GM21619 (cell line): ENCODE data around the gene SLC8A1.

Experiments
- ATAC-seq: cut with Tn5 transposase; IDR thresholded peaks from one replicate; pipeline ENCODE4 v1.9.1; 2021; ENCODE audit not compliant: unreplicated experiment

Gene SLC8A1

DNA sequence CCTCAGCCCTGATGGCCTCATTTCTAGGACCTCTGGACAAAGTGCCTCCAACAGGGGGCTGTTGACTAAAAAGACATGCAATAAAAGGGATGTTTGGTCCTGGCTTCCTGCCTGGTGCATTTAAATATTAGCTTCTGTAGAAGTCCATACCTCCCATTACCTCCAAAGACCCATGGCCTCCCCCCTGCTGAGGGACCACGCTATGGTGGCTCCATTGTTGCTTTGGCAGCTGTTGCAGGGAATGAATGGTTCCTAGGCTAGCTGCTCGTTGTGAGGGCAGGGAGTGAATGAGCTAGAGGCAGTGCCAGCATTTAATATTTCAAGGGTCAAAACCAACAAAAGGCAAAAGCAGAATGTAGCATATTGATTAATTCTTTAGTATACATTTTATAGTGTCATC, 285.9 kb downstream of the SLC8A1 start:
- ATAC-seq, result no peak

DNA sequence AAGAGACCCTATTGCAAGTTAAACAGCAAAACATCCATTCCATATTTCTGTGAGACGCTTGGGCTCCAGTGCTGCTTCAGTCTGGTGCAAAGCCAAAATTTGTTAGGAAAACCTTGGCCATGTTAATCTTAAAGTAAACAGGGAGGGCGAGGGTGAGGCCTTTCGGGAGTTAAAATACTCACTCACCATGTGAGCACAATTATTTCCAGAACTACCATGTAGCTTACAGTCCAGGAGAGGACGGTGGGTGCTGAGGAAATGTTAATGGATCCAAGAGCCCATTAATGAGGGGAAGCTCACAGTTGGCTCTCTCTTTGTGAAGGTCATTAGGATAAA, 286.4 kb downstream of the SLC8A1 start:
- no peak for ATAC-seq

DNA sequence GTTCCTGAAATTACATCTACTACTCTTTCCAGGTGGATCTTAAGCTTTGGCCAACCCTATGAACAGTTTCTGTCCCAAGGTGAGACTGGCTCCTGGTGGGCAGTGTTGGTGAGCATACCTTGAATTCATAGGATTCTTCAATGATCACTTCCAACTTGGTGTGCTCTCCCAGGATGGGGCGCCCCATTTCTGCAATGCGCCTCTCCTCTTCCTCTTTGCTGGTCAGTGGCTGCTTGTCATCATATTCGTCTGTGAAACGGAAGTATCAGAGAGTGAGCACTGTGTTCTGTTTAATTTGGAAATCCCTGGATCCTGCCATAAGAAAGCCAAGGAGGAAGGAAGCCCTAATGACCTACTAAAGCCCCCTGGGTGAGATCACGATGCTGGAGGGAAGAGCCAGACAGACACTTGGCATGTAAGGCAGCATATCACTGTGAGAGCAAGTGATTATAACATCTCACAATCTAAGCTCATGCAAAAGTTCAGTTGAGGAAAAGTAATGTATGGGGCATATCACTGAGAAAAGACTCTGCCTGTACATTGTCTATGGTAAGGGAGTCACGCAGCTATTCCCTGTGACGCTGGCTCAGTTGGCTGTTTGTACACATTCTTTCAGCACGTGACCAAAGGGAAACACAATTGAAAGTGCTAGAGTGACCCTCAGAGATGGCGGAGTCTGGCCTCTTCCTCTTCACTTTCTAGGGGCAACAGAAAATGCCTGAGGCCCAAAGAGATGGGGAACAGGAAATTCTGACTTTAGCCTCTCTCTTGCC, 287.0 kb downstream of the SLC8A1 start:
- no peak for ATAC-seq

DNA sequence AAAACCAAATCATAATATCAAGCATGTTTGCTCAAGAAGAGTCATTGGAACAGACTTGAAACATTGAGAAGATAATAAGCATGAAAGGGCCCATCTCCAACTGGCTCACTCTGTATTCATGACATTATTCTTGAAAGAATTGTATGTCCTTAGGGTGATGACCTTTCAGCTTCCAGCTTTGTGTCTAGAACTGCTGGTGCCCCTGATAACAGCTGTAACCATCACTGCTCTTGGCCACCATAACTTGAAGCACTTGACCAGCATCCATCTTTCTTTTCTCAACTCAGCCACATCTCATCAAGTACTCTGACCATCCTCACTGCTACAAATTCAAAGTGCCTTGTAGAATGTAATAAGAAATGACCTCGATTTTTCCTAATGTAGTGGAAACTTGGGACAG, 289.9 kb downstream of the SLC8A1 start:
- ATAC-seq, result no peak

DNA sequence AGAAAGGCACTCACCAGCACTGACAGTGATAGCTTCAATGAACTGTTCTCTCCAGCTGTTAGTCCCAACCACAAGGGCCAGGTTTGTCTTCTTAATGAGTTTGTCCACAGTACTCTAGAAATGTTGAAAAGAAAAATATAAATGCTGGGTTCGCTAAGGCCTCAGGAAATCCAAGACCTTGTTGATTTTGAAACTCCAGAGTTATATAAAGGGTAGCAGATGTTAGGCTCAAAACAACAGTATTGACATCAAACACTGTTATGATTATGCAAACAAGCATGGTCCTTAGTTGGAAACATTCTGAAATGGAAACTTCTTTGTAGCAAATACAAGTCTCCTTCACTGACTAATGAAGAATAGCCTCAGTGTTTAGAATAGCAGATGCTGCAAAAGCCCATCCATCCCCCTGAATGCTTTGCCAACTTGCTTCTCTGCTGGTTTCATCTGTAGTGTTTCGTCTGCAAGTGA, 291.1 kb downstream of the SLC8A1 start:
- ATAC-seq, result no peak

DNA sequence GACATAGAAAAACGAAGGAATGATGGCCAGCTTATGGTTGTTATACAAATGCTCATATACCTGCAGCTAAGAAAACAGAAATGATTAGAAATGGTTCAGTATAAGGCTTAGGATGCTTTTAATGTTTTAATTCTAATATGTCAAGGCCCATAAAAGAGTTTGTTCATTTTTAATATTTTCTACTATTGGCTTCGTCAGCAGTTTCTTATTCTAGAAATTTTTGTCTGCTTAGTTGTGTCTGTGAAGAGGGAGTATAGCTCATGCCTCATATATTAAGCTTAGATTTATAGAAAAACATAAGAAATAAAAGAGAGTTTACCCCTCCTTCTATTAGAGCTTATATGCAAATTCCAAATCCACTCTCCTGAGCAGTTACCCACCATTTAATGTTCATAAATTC, 292.6 kb downstream of the SLC8A1 start:
- no peak for ATAC-seq

DNA sequence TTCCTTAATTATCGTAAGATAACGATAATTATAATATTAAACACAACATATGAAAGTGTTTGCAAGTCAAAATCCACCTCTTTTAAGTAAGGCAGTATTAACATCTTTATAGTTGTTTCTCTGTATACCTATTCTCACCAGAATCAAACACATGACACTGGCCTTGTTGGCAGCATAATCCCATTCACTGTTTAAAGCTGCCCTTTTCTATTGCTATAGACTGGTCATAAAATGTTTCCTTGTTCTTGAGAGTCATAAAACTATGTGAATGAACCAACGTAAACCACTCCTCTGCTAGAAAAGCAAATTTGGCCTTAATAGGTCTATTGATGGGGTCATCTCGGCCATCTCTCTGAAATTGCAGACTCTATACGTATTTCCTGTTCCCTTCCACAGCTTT, 293.1 kb downstream of the SLC8A1 start:
- ATAC-seq, result no peak

DNA sequence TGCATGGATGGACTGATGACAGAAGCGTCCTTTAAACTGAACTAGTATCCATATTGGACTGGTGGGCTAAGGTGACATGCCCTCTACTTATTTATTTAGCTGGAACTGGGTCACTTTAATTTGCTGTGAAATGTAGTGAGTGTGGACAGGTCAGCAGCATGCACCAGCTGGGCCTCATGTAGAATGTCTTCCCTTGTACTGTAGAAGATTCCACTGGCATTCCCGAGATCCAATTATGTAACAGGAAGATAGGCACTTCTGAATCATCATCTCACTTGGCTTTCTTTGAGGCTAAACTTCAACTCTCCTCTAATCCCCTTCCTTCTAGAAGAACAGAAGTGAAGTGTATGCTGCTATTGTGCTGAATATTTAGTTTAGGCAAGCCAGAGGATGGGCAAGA, 296.2 kb downstream of the SLC8A1 start:
- ATAC-seq, result no peak

DNA sequence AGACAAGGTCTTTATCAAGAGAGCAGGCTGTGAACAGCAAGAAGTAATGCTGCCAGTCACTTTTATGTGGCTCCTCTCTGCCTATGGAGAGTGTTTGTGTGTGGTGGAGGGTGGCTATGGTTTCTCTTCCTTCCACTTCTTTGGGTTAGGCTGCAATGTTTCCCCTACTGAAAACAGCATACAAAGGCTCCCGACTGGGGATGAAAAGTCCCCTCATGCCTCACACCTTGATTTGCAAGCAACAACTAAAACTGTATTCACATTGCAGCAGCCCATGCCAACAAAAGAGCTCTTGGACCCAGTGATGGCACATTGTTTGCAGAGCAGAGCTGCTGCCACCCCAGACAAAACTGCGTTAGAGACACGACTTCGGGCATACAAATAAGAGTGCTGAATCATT, 301.6 kb downstream of the SLC8A1 start:
- no peak for ATAC-seq

DNA sequence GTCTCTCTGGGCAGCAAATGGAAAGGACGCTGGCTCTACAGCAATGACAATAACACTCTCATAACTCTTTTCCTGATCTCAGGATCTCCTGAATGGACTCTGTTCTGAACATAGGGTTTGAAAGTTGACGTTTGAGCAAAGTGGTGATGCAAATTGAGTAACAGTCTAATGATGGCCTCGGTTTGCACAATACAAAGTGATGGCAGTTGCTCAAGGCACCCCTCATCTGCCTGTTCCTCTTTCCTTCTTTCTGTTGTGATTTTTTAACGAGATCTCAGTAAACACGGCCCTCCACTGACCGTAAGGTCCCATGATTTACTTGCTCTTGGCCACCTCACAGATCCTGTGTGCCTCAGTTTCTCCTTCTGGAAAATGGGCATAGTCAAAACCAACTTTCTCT, 303.6 kb downstream of the SLC8A1 start:
- ATAC-seq, result no peak

DNA sequence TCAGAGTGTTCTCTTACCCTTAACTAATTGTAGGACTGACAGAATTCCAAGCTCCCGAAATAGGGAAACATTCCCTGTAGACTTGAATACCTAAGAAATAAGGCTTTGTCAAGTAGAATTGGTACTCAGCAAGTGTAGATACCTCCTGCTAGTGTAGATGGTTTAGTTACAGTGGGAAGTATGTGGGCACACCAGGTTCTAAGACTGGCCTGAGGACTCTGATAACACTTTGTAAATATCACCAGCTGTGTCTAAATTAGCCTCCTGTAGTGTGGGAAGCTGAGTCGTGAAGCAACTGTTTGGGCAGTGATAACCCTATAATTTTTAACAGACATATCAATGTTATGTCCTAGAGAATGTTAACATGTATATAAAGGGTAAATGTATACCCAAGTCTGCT, 304.5 kb downstream of the SLC8A1 start:
- ATAC-seq, result no peak

DNA sequence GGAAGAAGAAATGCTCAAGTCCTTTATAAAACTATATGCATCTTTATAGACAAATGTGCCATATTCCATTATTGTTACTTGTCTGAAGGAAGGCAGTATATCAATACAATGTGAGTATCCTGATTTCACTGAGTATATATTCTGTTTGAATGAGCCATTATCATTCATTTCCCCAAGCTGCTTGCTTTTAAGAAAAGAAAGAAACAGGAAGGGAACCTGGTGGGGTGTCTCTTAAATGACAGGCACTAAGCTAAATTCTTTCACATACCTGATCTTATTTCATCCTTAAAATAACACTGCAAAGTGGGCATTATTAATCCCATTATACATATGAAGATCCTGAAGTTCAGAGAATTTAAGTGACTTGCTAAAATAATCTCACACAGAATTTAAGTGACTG, 307.9 kb downstream of the SLC8A1 start:
- ATAC-seq, result no peak

DNA sequence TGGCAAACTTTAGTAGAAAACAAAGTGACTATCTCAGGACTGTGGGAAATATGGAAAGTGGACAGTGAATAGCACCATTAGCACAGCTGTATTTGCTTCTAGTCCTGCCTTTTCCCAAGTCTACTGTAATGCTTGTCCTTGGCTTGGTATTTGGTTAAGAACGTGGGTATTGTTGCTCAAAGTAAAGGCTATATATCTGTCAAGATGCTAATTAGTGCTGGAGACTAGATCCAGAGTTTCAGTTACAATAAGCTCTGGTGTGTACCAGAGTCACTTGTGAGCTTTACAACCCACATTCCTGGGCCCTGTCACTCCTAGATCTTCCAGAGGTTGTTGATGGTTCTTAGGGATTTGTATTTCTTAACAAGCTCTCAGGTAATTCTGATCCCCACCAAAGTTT, 313.6 kb downstream of the SLC8A1 start:
- ATAC-seq, result no peak

DNA sequence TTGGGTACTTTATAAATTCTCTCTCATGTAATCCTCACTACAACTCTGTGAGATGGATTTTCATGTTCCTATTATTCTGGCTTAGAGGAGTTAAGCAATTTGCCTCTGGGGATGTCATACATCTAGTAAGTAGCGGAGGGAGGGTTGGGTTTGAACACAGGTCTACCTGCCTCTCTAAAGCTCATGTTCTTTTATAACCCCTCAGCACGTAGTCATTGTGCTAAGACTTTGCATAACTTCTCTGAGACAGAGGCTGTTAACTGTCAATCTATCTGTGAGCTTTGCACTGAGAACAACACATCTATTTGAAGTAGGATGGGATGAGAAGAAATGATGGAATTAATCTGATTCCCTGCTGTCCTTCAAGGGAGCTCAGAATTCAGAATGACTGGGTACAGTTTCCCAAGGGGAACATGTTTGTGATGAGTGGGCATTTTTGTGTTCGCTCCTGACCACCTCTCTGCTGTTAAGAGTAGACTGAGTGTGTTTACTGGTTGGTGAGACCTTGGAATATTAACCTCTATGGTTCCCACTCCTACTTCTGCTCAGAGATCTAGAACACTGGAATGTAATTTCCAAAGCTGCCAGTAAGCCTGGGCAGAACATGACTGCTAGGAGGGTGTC, 320.7 kb downstream of the SLC8A1 start:
- ATAC-seq, result no peak

DNA sequence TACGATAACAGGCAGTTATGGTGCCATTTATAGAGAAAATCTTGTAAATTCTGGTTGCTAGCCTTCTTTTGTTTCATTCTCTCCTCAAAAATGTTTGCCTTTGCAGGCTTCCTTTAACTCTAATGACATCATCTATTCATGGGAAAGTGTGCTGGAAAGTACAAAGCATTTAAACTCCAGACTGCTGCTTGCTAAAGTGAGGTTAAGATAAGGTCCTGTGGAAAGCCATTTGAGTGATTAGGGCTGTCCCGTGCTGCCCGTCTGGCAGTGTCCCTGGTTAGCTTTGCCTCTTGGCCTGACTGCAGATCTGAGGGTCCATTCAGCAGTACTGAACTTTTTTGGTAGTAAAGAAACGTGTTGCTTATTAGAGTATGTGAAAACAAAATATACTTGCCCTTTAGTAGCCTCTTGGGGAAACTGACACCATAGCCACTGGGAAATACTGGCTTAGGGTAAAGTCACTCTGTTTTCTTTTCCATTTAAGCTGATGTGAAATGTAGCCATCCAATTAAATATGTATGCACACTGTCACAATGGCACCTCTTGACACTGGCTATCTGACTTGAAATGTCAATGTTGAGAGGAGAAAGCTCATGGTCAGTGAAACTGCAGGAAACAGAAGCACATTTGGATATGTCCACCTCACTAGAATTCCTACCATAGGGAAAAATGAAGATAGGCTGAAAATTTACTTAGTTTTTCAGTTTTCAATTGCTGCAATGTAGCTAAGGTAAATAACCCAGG, 321.5 kb downstream of the SLC8A1 start:
- ATAC-seq, result no peak

DNA sequence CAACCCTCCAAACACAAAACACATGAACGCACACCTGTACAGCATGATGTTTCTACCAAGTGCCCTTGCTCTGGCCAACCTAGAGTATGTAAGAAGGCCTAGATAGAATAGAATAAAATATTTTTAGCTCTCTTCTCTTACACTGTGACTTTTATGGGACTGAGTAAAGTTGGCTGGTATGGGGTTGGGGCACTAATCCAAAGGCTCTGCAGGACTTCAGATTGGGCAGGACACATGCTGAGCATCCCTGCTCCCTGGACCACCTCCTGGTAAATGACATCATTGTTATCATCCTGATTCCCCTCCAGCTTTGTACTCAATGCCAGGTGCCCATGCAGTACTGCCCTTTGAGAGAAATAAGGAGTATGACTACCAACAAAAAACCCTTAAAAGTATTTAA, 322.2 kb downstream of the SLC8A1 start:
- ATAC-seq, result no peak

DNA sequence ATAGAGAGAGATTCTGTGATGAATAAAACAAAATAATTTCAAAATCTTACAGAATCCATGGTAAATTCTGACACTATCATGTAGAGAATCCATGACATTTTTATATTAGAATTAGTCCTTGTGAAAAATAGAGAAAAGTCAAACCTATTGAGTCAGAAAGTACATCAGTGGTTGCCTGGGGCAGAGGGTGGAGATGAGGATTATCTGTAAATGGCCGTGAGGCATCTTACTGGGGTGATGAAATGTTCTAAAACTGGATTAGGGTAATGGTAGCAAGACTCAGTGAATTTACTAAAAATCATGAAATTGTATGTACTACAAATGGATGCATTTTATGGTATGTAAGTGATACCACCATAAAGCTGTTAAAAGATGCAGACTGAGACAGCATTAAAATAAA, 323.1 kb downstream of the SLC8A1 start:
- ATAC-seq, result no peak

DNA sequence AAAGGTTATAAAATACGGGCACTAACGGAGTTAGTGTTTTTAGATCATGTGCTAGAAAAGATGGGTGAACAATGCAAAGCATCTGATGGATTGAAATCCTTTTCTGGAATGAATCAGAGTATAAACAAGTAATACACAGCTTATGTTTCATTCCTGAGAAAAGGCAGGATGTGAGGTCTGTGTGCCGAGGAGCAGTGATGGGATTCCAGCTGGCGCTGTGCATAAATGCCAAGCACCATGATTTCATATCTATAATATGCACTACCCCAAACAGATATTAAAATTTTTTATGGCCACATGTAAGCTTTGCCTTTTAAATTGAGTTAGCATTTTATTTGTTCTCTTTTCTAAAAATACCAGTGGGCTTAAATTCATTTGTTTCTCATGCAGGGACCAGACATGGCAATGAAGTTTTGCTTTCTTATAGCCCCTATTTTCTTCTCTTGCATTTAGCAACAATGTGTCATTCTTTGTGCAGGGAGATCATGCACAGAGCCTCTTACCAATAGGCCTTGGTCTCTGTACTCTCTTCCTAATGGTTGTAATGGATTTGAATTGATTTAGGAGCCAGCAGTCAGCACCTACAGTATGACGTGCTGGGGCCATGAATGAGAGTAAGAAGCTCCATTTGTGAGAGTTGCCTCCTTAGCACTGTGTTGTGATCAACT, 323.9 kb downstream of the SLC8A1 start:
- no peak for ATAC-seq

DNA sequence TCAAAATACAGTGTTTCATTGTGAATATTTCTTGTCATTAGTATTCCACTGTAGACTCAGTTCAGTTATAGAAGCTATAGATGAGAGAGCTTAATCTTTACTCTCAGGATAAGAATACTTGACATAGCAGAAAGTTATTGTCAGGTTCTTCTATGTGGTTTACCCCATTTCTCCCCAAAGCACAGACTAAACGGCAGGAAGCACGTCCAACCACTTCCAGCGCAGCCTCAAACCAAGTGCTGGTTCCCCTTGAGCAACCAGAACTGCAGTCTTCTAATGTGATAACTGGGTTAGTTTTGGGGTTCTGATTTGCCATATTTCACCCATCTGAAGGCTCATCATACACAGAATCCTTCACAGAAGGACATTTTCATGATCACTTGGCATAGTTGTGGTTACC, 324.7 kb downstream of the SLC8A1 start:
- ATAC-seq, result no peak

DNA sequence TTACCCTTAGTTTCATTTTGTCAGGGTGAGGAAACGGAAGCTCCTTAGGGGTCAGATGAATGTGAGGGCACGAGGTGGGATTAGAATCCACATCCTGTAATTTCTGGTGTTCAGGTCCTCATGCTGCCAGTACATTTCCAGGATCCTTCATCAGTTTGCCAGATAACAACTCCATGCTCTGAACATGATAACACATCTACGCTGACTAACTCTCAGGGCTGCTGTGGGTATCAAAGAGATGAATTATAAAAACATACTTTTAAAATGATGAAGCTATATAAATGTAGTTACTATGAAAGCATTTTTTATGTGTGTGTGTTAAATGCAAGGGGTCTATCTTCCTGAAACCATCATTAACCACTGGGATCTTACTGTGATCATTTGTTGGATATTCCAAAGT, 325.9 kb downstream of the SLC8A1 start:
- ATAC-seq, result no peak

DNA sequence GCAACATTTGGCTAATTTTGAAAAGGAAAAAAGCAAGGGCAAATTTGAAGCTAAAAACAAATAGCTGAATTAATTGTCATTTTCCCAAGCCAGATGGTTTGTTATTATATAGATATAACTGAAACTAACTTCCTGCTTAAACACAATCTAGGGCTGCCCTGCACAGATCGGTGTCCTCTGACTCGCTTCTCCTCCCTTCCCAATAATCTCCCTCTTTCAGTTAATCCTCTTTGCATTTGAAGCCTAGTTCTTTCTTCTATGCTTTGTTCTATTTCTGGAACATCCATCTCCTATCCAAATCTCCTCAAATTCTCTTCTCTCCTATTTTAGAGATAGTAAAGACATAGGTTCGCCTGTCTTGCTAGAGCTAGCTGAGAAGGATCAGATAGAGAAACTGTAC, 328.1 kb downstream of the SLC8A1 start:
- no peak for ATAC-seq

DNA sequence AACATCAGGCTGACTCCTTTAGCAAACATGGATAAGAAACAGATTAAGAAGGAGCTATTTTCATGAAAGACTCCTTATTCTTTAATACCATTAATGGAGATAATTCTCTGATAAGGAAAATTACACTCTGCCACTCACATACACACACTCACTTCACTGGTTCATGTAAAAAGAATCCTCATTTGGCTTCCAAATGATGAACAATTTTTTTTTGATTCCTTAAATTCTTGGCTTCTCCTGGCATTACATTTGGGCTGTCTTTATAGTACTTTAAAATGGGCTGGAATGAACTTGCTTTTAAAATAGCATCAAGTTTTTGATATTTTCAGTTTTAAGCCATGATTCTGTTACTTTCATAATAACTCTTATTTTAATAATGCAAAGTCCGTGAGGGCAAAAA, 328.6 kb downstream of the SLC8A1 start:
- ATAC-seq, result no peak
